ENCODE results near the gene STIM1.

STIM1 gene

DNA sequence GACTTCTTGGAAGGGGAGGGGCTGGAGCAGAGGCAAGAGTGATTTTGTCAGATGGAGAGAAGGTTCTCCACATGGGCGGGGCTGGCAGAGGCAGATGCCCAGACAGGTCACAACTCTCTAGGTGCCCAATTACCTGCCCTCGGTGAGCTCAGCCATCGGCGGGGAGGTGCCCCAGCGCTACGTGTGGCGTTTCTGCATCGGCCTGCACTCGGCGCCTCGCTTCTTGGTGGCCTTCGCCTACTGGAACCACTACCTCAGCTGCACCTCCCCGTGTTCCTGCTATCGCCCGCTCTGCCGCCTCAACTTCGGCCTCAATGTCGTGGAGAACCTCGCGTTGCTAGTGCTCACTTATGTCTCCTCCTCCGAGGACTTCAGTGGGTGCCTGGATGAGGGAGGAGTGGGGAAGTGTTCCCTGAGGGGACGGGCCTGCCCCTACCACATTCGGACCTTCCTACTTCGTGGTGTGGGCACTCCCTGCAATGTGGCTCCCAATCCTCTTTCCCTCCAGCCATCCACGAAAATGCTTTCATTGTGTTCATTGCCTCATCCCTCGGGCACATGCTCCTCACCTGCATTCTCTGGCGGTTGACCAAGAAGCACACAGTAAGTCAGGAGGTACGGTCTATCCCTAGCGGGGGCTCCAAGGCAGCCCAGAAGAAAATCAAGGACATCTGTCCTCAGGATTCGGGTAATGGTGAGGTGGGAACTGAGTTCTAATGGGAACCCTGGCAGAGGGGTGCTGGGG, 31.5 kb upstream of the STIM1 start:
- in situ Hi-C loops (cut with HindIII; ENCODE audit: low sequenced_read_pairs) = no loop called here
- no peak for DNase-seq (ENCODE audit: low read depth)
- no peak overlapping the region for H3K4me3 ChIP-seq (ENCODE audit: low read depth, low read length)
- TF ChIP-seq CTCF (IDR thresholded peaks at IDR 0.05; ENCODE audit: low read depth, low read length, missing control alignments) = no peak

GRCh38 chr11:3824714-3825472, 30.6 kb upstream of the STIM1 start:
- H3K4me3 ChIP-seq (ENCODE audit: low read depth, low read length) = no peak overlapping the region
- in situ Hi-C loops (cut with HindIII; ENCODE audit: low sequenced_read_pairs) = no loop called here

GRCh38 chr11:3825473-3826154, 29.9 kb upstream of the STIM1 start:
- no peak overlapping the region for H3K4me3 ChIP-seq (ENCODE audit: low read depth, low read length)
- no peak for DNase-seq (ENCODE audit: low read depth)
- in situ Hi-C loops (cut with HindIII; ENCODE audit: low sequenced_read_pairs) = no loop called here
- TF ChIP-seq CTCF (IDR thresholded peaks at IDR 0.05; ENCODE audit: low read depth, low read length, missing control alignments) = no peak

More at GRCh38 chr11:3824714-3825472, 30.6 kb upstream of the STIM1 start:
- peak; percentile 38 for TF ChIP-seq CTCF (IDR thresholded peaks at IDR 0.05; ENCODE audit: low read depth, low read length, missing control alignments)
- no peak for DNase-seq (ENCODE audit: low read depth)

DNA sequence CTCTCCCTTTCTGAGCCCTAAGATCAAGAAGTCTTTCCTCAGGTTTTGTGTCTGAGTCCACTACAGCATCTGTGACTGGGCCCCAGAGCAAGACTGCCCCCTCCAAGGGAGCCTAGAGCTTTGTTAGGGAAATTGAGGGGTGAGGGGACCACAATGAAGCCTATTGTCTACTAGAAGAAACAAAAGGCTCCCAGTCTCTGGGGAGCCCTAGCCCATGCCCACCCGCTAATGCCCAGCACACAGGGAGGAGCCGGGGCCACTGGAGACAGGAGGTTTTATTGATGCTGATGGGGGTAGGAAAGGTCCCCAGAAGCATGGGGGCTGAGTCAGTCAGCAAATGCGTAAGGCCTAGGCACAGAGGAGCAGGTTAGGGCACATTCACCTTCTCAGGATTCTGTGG, 28.7 kb upstream of the STIM1 start:
- no peak for TF ChIP-seq CTCF (IDR thresholded peaks at IDR 0.05; ENCODE audit: low read depth, low read length, missing control alignments)
- no peak for DNase-seq (ENCODE audit: low read depth)
- in situ Hi-C loops (cut with HindIII; ENCODE audit: low sequenced_read_pairs) = no loop called here
- H3K4me3 ChIP-seq (ENCODE audit: low read depth, low read length) = no peak overlapping the region

- DNase-seq (ENCODE audit: low read depth) = no peak
- in situ Hi-C loops (cut with HindIII; ENCODE audit: low sequenced_read_pairs) = no loop called here
- TF ChIP-seq CTCF (IDR thresholded peaks at IDR 0.05; ENCODE audit: low read depth, low read length, missing control alignments) = no peak
- H3K4me3 ChIP-seq (ENCODE audit: low read depth, low read length) = no peak overlapping the region
Observed at GRCh38 chr11:3827434-3828186, 27.9 kb upstream of the STIM1 start.

DNA sequence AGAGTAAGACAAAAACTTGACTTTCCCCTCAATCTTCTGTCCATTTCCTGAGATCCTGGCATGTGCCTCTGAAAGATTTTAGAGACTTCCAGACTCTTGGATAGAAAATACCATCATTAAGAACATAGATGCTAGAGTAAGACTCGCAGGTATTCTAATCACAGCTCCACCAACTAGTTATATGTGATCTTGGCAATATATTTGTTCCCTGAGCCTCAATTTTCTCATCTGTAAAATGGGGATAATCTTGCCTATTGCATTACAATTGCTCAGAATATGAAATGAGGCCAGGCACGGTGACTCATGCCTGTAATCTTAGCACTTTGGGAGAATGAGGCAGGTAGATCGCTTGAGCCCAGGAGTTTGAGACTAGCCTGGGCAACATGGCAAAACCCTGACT, 25.4 kb upstream of the STIM1 start:
- TF ChIP-seq CTCF (IDR thresholded peaks at IDR 0.05; ENCODE audit: low read depth, low read length, missing control alignments) = no peak
- H3K4me3 ChIP-seq (ENCODE audit: low read depth, low read length) = no peak overlapping the region
- no peak for DNase-seq (ENCODE audit: low read depth)
- in situ Hi-C loops (cut with HindIII; ENCODE audit: low sequenced_read_pairs) = loop anchor here (10.0 kb wide), 1 partner anchor 135 kb away; no protein-coding TSS in a partner anchor
